Measurements from ENCODE around the gene AZI2. TPM values are rescaled to one million over a fixed set of nuclear protein-coding genes. Genes with fewer than 3 reads are reported as not detected.

Gene AZI2
- total RNA-seq, 4 donors from 2014 or later: 48.3 to 87.7 (median 59.1) TPM

DNA sequence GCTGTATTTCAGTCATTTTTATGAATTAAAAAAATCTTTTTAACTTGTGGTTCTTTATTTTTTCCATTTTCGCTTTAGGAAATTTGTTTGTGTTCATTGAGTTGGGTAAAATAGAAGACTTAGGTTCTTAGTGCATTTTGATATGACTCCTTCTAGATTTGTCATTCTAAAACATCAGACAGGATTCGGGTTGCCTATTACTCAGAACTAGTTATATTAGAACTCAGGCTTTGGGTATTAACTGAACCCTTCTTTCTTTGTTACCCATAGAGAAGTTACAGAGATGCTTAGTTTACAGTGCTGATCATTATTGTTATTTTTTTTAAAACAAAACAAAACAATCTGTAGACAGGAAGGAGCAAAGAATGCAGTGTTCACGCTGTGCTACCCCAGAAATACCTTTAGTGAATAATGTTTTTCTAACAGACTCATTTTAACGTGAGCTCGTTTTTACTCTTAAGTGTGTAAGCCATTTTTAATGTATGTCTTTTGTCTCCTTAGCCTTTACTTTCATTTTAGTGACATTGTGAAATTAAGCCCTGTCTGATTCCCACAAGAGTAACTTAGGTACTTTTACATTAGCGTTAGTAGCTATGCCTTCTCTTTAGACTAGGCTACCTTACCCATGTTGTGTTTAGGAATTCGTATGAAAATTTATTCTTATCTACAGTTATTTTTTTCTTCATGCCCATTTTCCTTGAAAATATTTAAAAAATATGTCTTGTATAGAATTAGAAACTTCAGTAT lies 53.8 kb downstream of the AZI2 start:
- no peaks in the 10 kb centered on the region for H3K27me3 ChIP-seq
- H3K27ac ChIP-seq: no peak overlapping the region
- no peak for ATAC-seq
- WGBS, 2 donors (ENCODE audit: low coverage in 1 of 2): 89 to 94% methylated on average over 7 of the region's 7 CpGs
- H3K36me3 ChIP-seq: peaks cover 0 to 12% of the 10 kb centered on the region in 2 donors
- peaks cover 0 to 12% (median 0%) of the 10 kb centered on the region in 3 donors for H3K4me1 ChIP-seq
- no peaks in the 10 kb centered on the region for H3K9me3 ChIP-seq
- no peak overlapping the region for H3K4me3 ChIP-seq
- no peak for TF ChIP-seq POLR2A (IDR thresholded peaks at IDR 0.05)
- TF ChIP-seq POLR2AphosphoS5 (IDR thresholded peaks at IDR 0.05): no peak

DNA sequence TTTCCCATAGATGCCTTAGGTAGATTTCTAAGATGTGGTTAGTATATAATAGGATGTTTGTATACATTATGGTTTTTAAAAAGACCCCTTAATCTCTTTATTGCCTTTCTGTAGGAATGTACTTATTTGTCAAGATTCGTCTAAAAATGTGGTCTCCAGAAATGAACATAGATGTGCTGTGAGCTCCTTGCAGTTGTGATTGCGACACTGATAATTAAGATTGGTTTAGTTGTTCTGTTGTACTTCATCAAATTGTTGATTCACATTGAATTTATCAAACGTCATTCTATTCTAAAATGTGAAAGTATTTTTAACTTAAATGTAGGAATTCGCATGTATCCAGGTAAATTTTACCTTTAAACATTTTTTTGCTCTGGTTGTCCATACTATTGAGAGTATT lies 56.0 kb downstream of the AZI2 start:
- H3K27me3 ChIP-seq: no peaks in the 10 kb centered on the region
- TF ChIP-seq POLR2AphosphoS5 (IDR thresholded peaks at IDR 0.05): no peak
- no peak for TF ChIP-seq CTCF (IDR thresholded peaks at IDR 0.05)
- no peak for TF ChIP-seq EP300 (IDR thresholded peaks at IDR 0.05)
- TF ChIP-seq POLR2A (IDR thresholded peaks at IDR 0.05): no peak
- ATAC-seq: no peak
- no peak overlapping the region for H3K27ac ChIP-seq
- peaks cover 0 to 12% of the 10 kb centered on the region in 2 donors for H3K36me3 ChIP-seq
- peaks cover 0 to 12% (median 0%) of the 10 kb centered on the region in 3 donors for H3K4me1 ChIP-seq
- no peak overlapping the region for H3K4me3 ChIP-seq
- WGBS, 2 donors (ENCODE audit: low coverage in 1 of 2): 89 to 97% methylated on average over 4 of the region's 4 CpGs
- no peaks in the 10 kb centered on the region for H3K9me3 ChIP-seq

DNA sequence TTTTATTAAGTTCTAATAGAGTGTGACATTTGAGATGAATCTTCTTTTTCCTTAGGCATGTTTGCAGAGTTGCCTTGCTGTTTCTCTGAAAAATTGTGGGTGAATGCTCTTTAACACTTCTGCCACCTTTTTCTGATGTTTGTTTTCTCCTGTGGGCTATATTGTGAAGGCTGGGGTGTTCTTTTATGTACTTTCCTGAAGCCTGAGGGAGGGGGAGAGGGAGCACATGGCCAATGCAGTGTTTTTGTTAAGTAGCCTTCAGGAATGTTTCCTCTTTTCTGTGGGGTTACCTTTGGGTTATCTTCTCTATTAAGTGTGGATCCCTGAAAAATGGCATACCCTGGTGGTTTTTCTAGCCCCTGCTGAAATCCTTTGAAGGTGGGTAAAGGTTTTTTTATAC lies 57.0 kb downstream of the AZI2 start:
- no peak overlapping the region for H3K27ac ChIP-seq
- H3K4me3 ChIP-seq: no peak overlapping the region
- peaks cover 0 to 12% of the 10 kb centered on the region in 2 donors for H3K36me3 ChIP-seq
- no peak for TF ChIP-seq POLR2AphosphoS5 (IDR thresholded peaks at IDR 0.05)
- no peak for TF ChIP-seq EP300 (IDR thresholded peaks at IDR 0.05)
- no peak for TF ChIP-seq POLR2A (IDR thresholded peaks at IDR 0.05)
- TF ChIP-seq CTCF (IDR thresholded peaks at IDR 0.05): no peak
- ATAC-seq: no peak
- no peaks in the 10 kb centered on the region for H3K27me3 ChIP-seq
- no peaks in the 10 kb centered on the region for H3K9me3 ChIP-seq
- peaks cover 0 to 12% (median 0%) of the 10 kb centered on the region in 3 donors for H3K4me1 ChIP-seq

- no peaks in the 10 kb centered on the region for H3K9me3 ChIP-seq
- H3K4me1 ChIP-seq: peaks cover 0 to 9% (median 0%) of the 10 kb centered on the region in 3 donors
- no peak overlapping the region for H3K4me3 ChIP-seq
- H3K27me3 ChIP-seq: no peaks in the 10 kb centered on the region
- TF ChIP-seq CTCF (IDR thresholded peaks at IDR 0.05) (no peak), POLR2A (IDR thresholded peaks at IDR 0.05) (no peak), EP300 (IDR thresholded peaks at IDR 0.05) (no peak), POLR2AphosphoS5 (IDR thresholded peaks at IDR 0.05) (no peak)
- H3K36me3 ChIP-seq: peaks cover 0 to 12% of the 10 kb centered on the region in 2 donors
- H3K27ac ChIP-seq: no peak overlapping the region
- 100% methylated on average over 1 of the region's 1 CpG for WGBS, 2 donors (ENCODE audit: low coverage in 1 of 2)
- ATAC-seq: no peak
Observed at GRCh38 chr3:28290863-28291300, 57.7 kb downstream of the AZI2 start.

- Histone ChIP-seq H3K9me3 (no peaks in the 10 kb centered on the region), H3K27ac (no peak overlapping the region), H3K27me3 (no peaks in the 10 kb centered on the region), H3K4me3 (no peak overlapping the region), H3K36me3 (peaks cover 0 to 12% of the 10 kb centered on the region in 2 donors), H3K4me1 (peaks cover 0 to 9% (median 0%) of the 10 kb centered on the region in 3 donors)
- no peak for TF ChIP-seq EP300 (IDR thresholded peaks at IDR 0.05)
- TF ChIP-seq POLR2A (IDR thresholded peaks at IDR 0.05): no peak
- no peak for TF ChIP-seq POLR2AphosphoS5 (IDR thresholded peaks at IDR 0.05)
- TF ChIP-seq CTCF (IDR thresholded peaks at IDR 0.05): no peak
- ATAC-seq: no peak
- 80 to 92% methylated on average over 2 of the region's 2 CpGs for WGBS, 2 donors (ENCODE audit: low coverage in 1 of 2)
Observed at GRCh38 chr3:28287046-28287445, 61.6 kb downstream of the AZI2 start.
